Measurements from ENCODE around the gene PMEPA1. TPM values are rescaled to one million over a fixed set of nuclear protein-coding genes. Genes with fewer than 3 reads are reported as not detected.

Gene PMEPA1
- total RNA-seq, 4 donors from 2014 or later, result 9.6 to 47.5 (median 18.9) TPM

GRCh38 chr20:57716202-57716601, 6.4 kb upstream of the PMEPA1 start:
- Histone ChIP-seq H3K36me3 (no peaks in the 10 kb centered on the region), H3K4me1 (peaks cover 0 to 81% (median 14%) of the 10 kb centered on the region in 3 donors), H3K4me3 (no peak overlapping the region), H3K27ac (peak overlapping the region in 3 of 4 donors; percentile 49 to 93 (median 78)), H3K9me3 (no peaks in the 10 kb centered on the region), H3K27me3 (no peaks in the 10 kb centered on the region)
- TF ChIP-seq EP300 (IDR thresholded peaks at IDR 0.05) (no peak), POLR2AphosphoS5 (IDR thresholded peaks at IDR 0.05) (peak; percentile 25), CTCF (IDR thresholded peaks at IDR 0.05) (no peak), POLR2A (IDR thresholded peaks at IDR 0.05) (no peak)
- no peak for ATAC-seq
- WGBS, 2 donors (ENCODE audit: low coverage in 1 of 2), result 11 to 34% methylated on average over 2 to 3 of the region's 3 CpGs

- no peak for ATAC-seq
- H3K27ac ChIP-seq, result peak overlapping the region in 3 of 4 donors; percentile 78 to 95 (median 93)
- no peaks in the 10 kb centered on the region for H3K9me3 ChIP-seq
- WGBS, 2 donors (ENCODE audit: low coverage in 1 of 2), result 88 to 90% methylated on average over 9 to 11 of the region's 15 CpGs
- TF ChIP-seq POLR2A (IDR thresholded peaks at IDR 0.05) (no peak), POLR2AphosphoS5 (IDR thresholded peaks at IDR 0.05) (no peak), CTCF (IDR thresholded peaks at IDR 0.05) (no peak), EP300 (IDR thresholded peaks at IDR 0.05) (no peak)
- no peaks in the 10 kb centered on the region for H3K27me3 ChIP-seq
- H3K36me3 ChIP-seq, result no peaks in the 10 kb centered on the region
- H3K4me1 ChIP-seq, result peaks cover 0 to 90% (median 14%) of the 10 kb centered on the region in 3 donors
- no peak overlapping the region for H3K4me3 ChIP-seq
These were observed 5.6 kb upstream of the PMEPA1 start for GRCh38 chr20:57715268-57715904.

GRCh38 chr20:57714409-57715267, 4.8 kb upstream of the PMEPA1 start:
- WGBS, 2 donors (ENCODE audit: low coverage in 1 of 2), result 100% methylated on average over 2 of the region's 23 CpGs; no CpG with 5 or more reads in 1 of the 2 donors
- TF ChIP-seq POLR2AphosphoS5 (IDR thresholded peaks at IDR 0.05) (peak; percentile 80), POLR2A (IDR thresholded peaks at IDR 0.05) (no peak)
- Histone ChIP-seq H3K36me3 (no peaks in the 10 kb centered on the region), H3K4me3 (no peak overlapping the region), H3K4me1 (peaks cover 0 to 91% (median 14%) of the 10 kb centered on the region in 3 donors), H3K9me3 (no peaks in the 10 kb centered on the region), H3K27me3 (no peaks in the 10 kb centered on the region), H3K27ac (peak overlapping the region; percentile 55 to 95 (median 86))
- ATAC-seq, result no peak

- WGBS, 2 donors (ENCODE audit: low coverage in 1 of 2), result 67 to 76% methylated on average over 1 to 3 of the region's 8 CpGs
- no peak for ATAC-seq
- no peaks in the 10 kb centered on the region for H3K36me3 ChIP-seq
- H3K4me1 ChIP-seq, result peaks cover 0 to 85% (median 11%) of the 10 kb centered on the region in 3 donors
- TF ChIP-seq CTCF (IDR thresholded peaks at IDR 0.05), result no peak
- H3K27ac ChIP-seq, result peak overlapping the region; percentile 55 to 95 (median 86)
- H3K9me3 ChIP-seq, result no peaks in the 10 kb centered on the region
- no peaks in the 10 kb centered on the region for H3K27me3 ChIP-seq
- no peak overlapping the region for H3K4me3 ChIP-seq
These were observed 4.1 kb upstream of the PMEPA1 start for GRCh38 chr20:57713951-57714350.

- Histone ChIP-seq H3K4me1 (peaks cover 0 to 85% (median 11%) of the 10 kb centered on the region in 3 donors), H3K36me3 (no peaks in the 10 kb centered on the region), H3K27ac (peak overlapping the region in 3 of 4 donors; percentile 78 to 95 (median 93)), H3K4me3 (no peak overlapping the region), H3K27me3 (no peaks in the 10 kb centered on the region), H3K9me3 (no peaks in the 10 kb centered on the region)
- peak; percentile 24 for TF ChIP-seq POLR2AphosphoS5 (IDR thresholded peaks at IDR 0.05)
- TF ChIP-seq CTCF (IDR thresholded peaks at IDR 0.05), result no peak
- TF ChIP-seq POLR2A (IDR thresholded peaks at IDR 0.05), result no peak
- TF ChIP-seq EP300 (IDR thresholded peaks at IDR 0.05), result no peak
- no peak for ATAC-seq
- WGBS, 2 donors (ENCODE audit: low coverage in 1 of 2), result 80 to 94% methylated on average over 4 to 10 of the region's 10 CpGs
These were observed 3.7 kb upstream of the PMEPA1 start for GRCh38 chr20:57713505-57713903.
